ENCODE data around the gene MKRN2OS. TPM values are rescaled to one million over a fixed set of nuclear protein-coding genes. Genes with fewer than 3 reads are reported as not detected.
A peak's percentile ranks its signal among the peaks of the same experiment; 100 is the strongest.

The MKRN2OS gene, protein sequence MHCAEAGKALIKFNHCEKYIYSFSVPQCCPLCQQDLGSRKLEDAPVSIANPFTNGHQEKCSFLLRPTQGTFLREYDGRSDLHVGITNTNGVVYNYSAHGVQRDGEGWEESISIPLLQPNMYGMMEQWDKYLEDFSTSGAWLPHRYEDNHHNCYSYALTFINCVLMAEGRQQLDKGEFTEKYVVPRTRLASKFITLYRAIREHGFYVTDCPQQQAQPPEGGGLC
- 1 to 10 TPM in 2 of 4 donors, not detected in 2; 3.8 to 9.7 TPM for total RNA-seq

DNA sequence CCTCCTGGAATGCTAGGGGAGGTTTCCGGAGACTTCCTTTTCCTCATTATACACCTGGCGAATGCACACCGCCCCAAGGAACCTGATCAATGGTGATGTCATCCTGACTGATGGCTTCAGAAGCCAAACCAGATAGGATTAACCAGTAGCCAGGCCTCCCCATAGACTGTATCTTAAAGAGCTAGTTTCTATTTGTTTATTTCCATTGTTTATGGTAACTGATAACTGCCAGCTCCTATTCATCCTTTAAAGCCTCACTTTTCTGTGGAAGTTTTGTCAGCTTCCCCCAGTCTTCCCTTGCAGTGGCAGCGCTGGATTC lies at the start of gene MKRN2OS:
Gene MKRN2OS, minus strand, starts transcription at position 27 of the 319 bp plus-strand sequence. CDS start 35 bp downstream, outside the sequence.
- in situ Hi-C loops (cut with MboI; ENCODE audit: low pct_ligation_motif_present in 1 of 4, low pct_unique_long_range_greater_than_20kb in 1 of 4, low sequenced_read_pairs in 3 of 4) (no loop called here), intact Hi-C loops (cut with DNase I; ENCODE audit: low total_unique reads) (no loop called here)
- peak; percentile 79 to 95 (median 91) for TF ChIP-seq POLR2AphosphoS5 (IDR thresholded peaks at IDR 0.05)
- TF ChIP-seq, protein P1, sequence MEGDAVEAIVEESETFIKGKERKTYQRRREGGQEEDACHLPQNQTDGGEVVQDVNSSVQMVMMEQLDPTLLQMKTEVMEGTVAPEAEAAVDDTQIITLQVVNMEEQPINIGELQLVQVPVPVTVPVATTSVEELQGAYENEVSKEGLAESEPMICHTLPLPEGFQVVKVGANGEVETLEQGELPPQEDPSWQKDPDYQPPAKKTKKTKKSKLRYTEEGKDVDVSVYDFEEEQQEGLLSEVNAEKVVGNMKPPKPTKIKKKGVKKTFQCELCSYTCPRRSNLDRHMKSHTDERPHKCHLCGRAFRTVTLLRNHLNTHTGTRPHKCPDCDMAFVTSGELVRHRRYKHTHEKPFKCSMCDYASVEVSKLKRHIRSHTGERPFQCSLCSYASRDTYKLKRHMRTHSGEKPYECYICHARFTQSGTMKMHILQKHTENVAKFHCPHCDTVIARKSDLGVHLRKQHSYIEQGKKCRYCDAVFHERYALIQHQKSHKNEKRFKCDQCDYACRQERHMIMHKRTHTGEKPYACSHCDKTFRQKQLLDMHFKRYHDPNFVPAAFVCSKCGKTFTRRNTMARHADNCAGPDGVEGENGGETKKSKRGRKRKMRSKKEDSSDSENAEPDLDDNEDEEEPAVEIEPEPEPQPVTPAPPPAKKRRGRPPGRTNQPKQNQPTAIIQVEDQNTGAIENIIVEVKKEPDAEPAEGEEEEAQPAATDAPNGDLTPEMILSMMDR (IDR thresholded peaks at IDR 0.05): no peak
- DNase-seq: peak; percentile 81
- peak within 1 kb of the TSS; percentile 29 to 59 (median 36) for H3K4me3 ChIP-seq
- peaks cover 7% of the 10 kb centered on the region for H3K27me3 ChIP-seq
- no peaks in the 10 kb centered on the region for H3K36me3 ChIP-seq
- WGBS, 2 donors (ENCODE audit: low coverage in 1 of 2): 43 to 50% methylated on average over 2 to 4 of the region's 4 CpGs
- H3K9me3 ChIP-seq: no peaks in the 10 kb centered on the region
- H3K4me1 ChIP-seq: peaks cover 0 to 4% (median 2%) of the 10 kb centered on the region in 4 donors
- H3K27ac ChIP-seq: peak within 1 kb of the TSS; percentile 73 to 89 (median 84)

- TF ChIP-seq EP300 (IDR thresholded peaks at IDR 0.05; ENCODE audit: low read depth) (no peak), POLR2A (IDR thresholded peaks at IDR 0.05) (no peak), POLR2AphosphoS5 (IDR thresholded peaks at IDR 0.05) (no peak)
- TF ChIP-seq, protein P1 (IDR thresholded peaks at IDR 0.05): no peak
- DNase-seq: no peak
- peaks cover 0 to 48% (median 19%) of the 10 kb centered on the region in 4 donors for H3K36me3 ChIP-seq
- no peak overlapping the region for H3K27ac ChIP-seq
- intact Hi-C loops (cut with DNase I; ENCODE audit: low total_unique reads): no loop called here
- no peaks in the 10 kb centered on the region for H3K4me1 ChIP-seq
- 67 to 87% methylated on average over 1 to 3 of the region's 3 CpGs for WGBS, 2 donors (ENCODE audit: low coverage in 1 of 2)
- in situ Hi-C loops (cut with MboI; ENCODE audit: low pct_ligation_motif_present in 1 of 4, low pct_unique_long_range_greater_than_20kb in 1 of 4, low sequenced_read_pairs in 3 of 4): no loop called here
- H3K9me3 ChIP-seq: no peaks in the 10 kb centered on the region
- H3K27me3 ChIP-seq: no peaks in the 10 kb centered on the region
- no peak overlapping the region for H3K4me3 ChIP-seq
Measured at GRCh38 chr3:12593473-12593872, 48.2 kb upstream of the MKRN2OS start.

GRCh38 chr3:12591997-12592715 lies 46.9 kb upstream of the MKRN2OS start:
- no peak for DNase-seq
- Histone ChIP-seq H3K27me3 (no peaks in the 10 kb centered on the region), H3K9me3 (no peaks in the 10 kb centered on the region), H3K4me1 (no peaks in the 10 kb centered on the region), H3K27ac (no peak overlapping the region), H3K36me3 (peaks cover 0 to 37% (median 14%) of the 10 kb centered on the region in 4 donors), H3K4me3 (no peak overlapping the region)
- intact Hi-C loops (cut with DNase I; ENCODE audit: low total_unique reads) (no loop called here), in situ Hi-C loops (cut with MboI; ENCODE audit: low pct_ligation_motif_present in 1 of 4, low pct_unique_long_range_greater_than_20kb in 1 of 4, low sequenced_read_pairs in 3 of 4) (no loop called here)
- 90 to 95% methylated on average over 3 to 4 of the region's 4 CpGs for WGBS, 2 donors (ENCODE audit: low coverage in 1 of 2)
- TF ChIP-seq POLR2A (IDR thresholded peaks at IDR 0.05): no peak
- no peak for TF ChIP-seq EP300 (IDR thresholded peaks at IDR 0.05; ENCODE audit: low read depth)
- TF ChIP-seq, protein P1 (IDR thresholded peaks at IDR 0.05): no peak
- no peak for TF ChIP-seq POLR2AphosphoS5 (IDR thresholded peaks at IDR 0.05)

DNA sequence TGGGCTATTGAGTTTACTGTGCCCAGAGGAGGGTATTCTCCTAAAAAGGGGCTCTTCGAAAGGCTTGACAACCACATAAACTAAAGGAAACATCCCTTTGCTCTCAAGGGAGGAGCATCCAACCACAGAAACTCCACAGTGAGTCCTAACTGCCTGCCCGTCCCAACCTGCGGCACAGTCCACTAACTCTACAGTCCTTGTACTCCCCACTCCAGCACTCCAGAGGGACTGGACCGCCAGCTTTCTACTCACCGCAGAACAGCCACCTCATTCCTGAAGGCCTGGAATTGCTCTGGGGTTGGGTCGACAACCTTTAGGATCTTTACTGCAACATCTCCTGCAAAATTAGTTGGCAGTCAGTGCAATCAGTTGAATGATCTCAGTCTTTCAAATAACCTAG lies 46.2 kb upstream of the MKRN2OS start:
- H3K4me3 ChIP-seq: no peak overlapping the region
- H3K36me3 ChIP-seq: peaks cover 0 to 34% (median 14%) of the 10 kb centered on the region in 4 donors
- no peak for DNase-seq
- in situ Hi-C loops (cut with MboI; ENCODE audit: low pct_ligation_motif_present in 1 of 4, low pct_unique_long_range_greater_than_20kb in 1 of 4, low sequenced_read_pairs in 3 of 4): no loop called here
- 93 to 100% methylated on average over 1 to 6 of the region's 6 CpGs for WGBS, 2 donors (ENCODE audit: low coverage in 1 of 2)
- no peaks in the 10 kb centered on the region for H3K27me3 ChIP-seq
- no peaks in the 10 kb centered on the region for H3K9me3 ChIP-seq
- intact Hi-C loops (cut with DNase I; ENCODE audit: low total_unique reads): no loop called here
- H3K4me1 ChIP-seq: no peaks in the 10 kb centered on the region
- no peak overlapping the region for H3K27ac ChIP-seq
- no peak for TF ChIP-seq POLR2AphosphoS5 (IDR thresholded peaks at IDR 0.05)
- TF ChIP-seq EP300 (IDR thresholded peaks at IDR 0.05; ENCODE audit: low read depth): no peak
- no peak for TF ChIP-seq POLR2A (IDR thresholded peaks at IDR 0.05)
- TF ChIP-seq, protein P1 (IDR thresholded peaks at IDR 0.05): no peak
